ENCODE data around the gene CLC. TPM values are rescaled to one million over a fixed set of nuclear protein-coding genes. Genes with fewer than 3 reads are reported as not detected.

Gene CLC
- polyA plus RNA-seq, 5 donors, result 1.2 to 3.1 (median 1.4) TPM

Other genes with a start within 250 kb of the CLC start
- gene DLL3, start 239.1 kb downstream of the CLC start, polyA plus RNA-seq (ENCODE audit: insufficient read depth in 1 of 5, insufficient read length in 5 of 5, low replicate concordance in 1 of 5), result under 1 TPM; 0.18 to 0.59 (median 0.43) TPM
- under 1 TPM in 4 of 5 donors, not detected in 1; 0.25 to 0.51 (median 0.42) TPM for gene SELENOV, start 222.9 kb downstream of the CLC start, polyA plus RNA-seq (ENCODE audit: insufficient read depth in 1 of 5, insufficient read length in 5 of 5, low replicate concordance in 1 of 5)
- 1 to 10 TPM; 4.1 to 5.4 (median 4.6) TPM for gene EID2B, start 205.2 kb downstream of the CLC start, polyA plus RNA-seq (ENCODE audit: insufficient read depth in 1 of 5, insufficient read length in 5 of 5, low replicate concordance in 1 of 5)
- gene EID2, start 197.9 kb downstream of the CLC start, polyA plus RNA-seq (ENCODE audit: insufficient read depth in 1 of 5, insufficient read length in 5 of 5, low replicate concordance in 1 of 5), result 10 to 100 TPM; 11.7 to 17.9 (median 15.9) TPM
- not detected for gene LGALS13, start 135.5 kb downstream of the CLC start, polyA plus RNA-seq (ENCODE audit: insufficient read depth in 1 of 5, insufficient read length in 5 of 5, low replicate concordance in 1 of 5)
- not detected for gene LGALS16, start 82.1 kb downstream of the CLC start, polyA plus RNA-seq (ENCODE audit: insufficient read depth in 1 of 5, insufficient read length in 5 of 5, low replicate concordance in 1 of 5)
- under 1 TPM in 1 of 5 donors, not detected in 4; 0.37 TPM for gene LGALS14, start 33.5 kb downstream of the CLC start, polyA plus RNA-seq (ENCODE audit: insufficient read depth in 1 of 5, insufficient read length in 5 of 5, low replicate concordance in 1 of 5)
- gene LEUTX, start 40.8 kb upstream of the CLC start, polyA plus RNA-seq (ENCODE audit: insufficient read depth in 1 of 5, insufficient read length in 5 of 5, low replicate concordance in 1 of 5), result not detected
- gene DYRK1B, start 96.1 kb upstream of the CLC start, polyA plus RNA-seq (ENCODE audit: insufficient read depth in 1 of 5, insufficient read length in 5 of 5, low replicate concordance in 1 of 5), result 10 to 100 TPM; 23.8 to 30.9 (median 25.3) TPM
- 100 to 1,000 TPM; 290 to 390 (median 350) TPM for gene FBL, start 108.3 kb upstream of the CLC start, polyA plus RNA-seq (ENCODE audit: insufficient read depth in 1 of 5, insufficient read length in 5 of 5, low replicate concordance in 1 of 5)
- gene FCGBP, start 196.6 kb upstream of the CLC start, polyA plus RNA-seq (ENCODE audit: insufficient read depth in 1 of 5, insufficient read length in 5 of 5, low replicate concordance in 1 of 5), result 10 to 100 TPM in 2 of 5 donors, 1 to 10 TPM in 3; 5.6 to 15.3 (median 8.2) TPM
- 10 to 100 TPM; 49.7 to 72.4 (median 52.7) TPM for gene PSMC4, start 233.1 kb upstream of the CLC start, polyA plus RNA-seq (ENCODE audit: insufficient read depth in 1 of 5, insufficient read length in 5 of 5, low replicate concordance in 1 of 5)

Data from right lung (tissue), 5 donors.